Medulla oblongata (tissue), 1 donor: Measurements from ENCODE around the gene TMEM132C.

Source experiments
- DNase-seq: peaks from one replicate; pipeline ENCODE4 v3.0.0-alpha.2; 2015; ENCODE audit errors: extremely low spot score

The TMEM132C gene

DNA sequence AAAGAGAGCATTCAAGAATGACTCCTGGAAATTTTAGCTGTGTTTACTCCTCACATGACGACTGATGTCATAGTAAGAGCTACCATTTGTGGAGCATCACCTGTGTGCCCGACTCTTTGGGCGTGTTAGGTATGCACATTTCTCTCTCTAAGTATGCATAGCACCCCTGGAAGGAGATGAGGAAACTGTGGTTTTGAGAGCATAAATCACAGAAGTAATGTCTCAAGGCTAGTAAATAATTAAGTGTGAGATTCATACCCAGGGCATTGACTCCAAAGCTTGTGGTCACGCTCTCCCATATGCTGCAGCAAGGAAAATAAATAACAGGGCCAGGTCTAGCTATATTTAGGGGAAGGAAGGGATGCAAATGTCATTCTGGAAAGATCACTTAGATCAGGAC, 340.7 kb downstream of the TMEM132C start:
- DNase-seq = no peak

DNA sequence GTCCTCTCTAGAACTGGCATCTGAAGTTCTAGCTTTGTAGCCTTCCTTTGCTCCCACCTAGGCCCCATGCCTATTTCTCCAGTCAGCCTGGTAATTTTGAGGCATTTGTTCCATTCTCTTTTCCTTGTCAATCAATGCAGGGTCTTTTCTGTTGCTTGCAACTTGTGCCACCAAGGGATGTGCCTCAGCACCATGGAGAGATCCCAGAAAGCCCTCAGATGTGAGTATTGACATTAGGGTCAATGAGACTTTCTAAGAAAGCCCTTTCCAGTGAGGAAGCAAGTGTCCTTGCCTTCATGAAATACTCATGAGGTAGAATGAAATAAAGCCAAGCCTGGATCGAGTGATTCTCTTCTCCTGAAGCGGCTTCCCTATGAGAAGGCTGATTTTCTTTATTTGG, 342.9 kb downstream of the TMEM132C start:
- no peak for DNase-seq

DNA sequence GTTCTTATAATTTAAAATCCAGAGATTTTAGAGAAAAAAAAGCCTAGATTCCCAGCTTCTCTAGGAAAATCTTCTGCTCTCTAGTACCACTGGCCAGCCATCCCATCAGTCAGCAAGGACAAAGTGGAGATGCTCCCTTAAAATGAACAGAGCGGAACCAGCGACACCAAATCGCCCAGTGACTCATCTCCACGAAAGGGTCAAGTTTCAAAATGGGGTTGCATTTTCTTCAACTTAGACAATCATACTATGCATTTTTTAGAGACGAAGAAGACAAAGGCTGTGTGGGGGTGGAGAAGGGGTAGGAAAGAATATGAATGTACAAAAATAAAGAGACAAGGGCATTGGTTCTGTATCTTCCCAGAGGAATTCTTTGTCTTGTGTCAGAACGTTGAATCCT, 344.8 kb downstream of the TMEM132C start:
- DNase-seq = no peak

DNA sequence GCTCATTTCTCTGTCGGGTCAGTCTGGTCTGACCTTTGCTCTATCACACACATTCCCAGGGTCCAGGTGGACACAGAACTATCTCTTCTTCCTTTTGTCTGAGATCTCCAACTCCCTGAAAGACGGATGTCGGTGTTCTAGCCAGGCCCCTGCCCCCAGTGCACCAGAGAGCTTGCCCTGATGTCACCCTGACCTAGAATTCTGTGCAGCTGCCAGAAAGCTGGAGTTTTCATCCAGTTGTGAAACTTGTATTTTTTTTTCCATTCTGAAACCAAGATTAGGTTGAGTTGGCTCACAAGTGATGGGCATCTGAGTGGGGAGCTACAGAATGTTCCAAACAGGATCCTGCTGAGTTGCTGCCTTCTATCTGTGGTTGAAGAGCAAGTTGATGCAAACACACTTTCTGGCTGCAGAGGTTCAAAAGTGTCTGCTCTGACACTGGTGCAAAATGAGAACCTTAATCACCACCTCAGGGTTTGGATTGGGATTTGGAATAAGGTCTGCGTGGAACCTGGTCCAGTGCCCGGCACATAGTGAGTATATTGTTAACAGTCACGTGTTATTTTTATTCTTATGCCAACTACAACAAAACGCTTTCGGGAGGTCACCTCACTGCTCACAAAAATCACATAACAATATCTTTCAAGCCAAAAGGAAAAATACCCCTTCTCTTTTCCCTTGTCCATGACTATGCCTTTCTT, 345.3 kb downstream of the TMEM132C start:
- no peak for DNase-seq

DNA sequence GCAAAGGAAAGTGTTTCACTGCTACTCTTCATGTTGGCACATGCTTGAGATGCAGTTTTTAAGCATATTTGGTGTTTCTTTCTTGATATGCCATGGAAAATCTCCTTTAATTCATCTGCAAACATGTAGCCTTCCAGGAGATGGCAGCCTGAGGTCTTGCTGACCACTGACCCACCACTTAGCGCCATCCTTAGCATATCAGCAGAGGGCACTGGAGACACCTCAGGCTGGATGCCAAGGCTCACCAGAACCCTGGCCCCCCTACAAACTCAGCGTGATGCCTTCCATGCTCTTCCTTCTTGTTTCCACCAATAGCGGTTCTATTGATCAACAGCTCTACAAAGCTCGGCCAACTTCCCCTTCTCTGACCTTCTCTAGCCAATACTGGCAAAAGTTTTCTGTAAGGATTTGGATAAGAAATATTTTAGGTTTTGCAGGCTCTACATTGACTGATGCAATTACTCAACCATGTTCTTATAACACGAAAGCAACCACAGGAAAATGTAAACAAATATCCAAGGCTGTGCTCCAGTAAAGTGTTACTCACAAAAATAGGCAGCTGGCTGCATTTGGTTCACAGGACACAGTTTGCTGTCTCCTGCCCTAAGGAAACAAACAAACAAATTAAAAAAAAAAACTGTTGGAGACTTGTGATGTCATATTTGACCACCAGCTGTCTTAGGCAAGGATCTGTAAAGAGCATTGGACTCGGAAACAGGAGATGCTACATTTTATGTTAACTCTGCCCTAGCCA, 347.0 kb downstream of the TMEM132C start:
- no peak for DNase-seq

DNA sequence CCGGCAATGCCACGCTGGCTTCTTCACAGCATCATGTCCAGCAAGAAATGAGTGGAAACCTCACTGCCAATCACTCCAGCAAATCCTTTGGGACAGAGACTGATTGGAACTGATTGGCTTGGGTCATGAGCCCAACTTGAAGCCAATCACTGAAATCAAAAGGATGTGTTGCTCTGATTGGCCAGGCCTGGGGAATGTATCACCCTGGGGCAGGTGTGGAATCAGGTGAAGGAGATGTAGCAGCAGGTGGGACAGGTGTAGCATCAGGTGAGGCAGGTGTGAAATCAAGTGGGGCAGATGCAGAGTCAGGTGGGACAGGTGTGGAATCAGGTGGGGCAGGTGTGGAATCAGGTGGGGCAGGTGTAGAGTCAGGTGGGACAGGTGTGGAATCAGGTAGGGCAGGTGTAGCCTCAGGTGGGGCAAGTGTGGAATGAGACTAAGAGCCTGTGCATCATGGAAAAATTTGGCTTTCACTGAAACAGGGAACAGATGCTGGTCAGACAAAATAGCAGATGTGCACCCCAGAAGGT, 350.4 kb downstream of the TMEM132C start:
- no peak for DNase-seq

DNA sequence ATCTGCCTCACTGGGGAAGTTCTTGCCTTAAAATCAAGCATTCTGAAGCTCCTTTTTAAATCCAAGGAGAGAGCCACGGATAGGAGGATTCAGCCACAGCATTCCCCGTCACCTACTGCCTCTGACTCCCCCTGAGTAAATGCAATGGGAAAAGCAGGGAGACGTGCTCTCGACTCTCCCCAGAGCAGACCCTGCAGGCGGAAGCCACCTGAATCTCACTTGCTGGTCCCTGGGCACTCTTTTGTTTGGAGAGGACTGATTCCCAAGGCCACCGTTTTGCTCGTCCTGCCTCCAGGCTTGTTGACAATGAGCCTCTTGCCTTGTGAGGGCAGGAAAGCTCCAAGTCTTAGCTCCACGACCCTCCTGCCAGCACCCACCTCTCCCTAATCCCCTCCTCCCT, 352.3 kb downstream of the TMEM132C start:
- no peak for DNase-seq

DNA sequence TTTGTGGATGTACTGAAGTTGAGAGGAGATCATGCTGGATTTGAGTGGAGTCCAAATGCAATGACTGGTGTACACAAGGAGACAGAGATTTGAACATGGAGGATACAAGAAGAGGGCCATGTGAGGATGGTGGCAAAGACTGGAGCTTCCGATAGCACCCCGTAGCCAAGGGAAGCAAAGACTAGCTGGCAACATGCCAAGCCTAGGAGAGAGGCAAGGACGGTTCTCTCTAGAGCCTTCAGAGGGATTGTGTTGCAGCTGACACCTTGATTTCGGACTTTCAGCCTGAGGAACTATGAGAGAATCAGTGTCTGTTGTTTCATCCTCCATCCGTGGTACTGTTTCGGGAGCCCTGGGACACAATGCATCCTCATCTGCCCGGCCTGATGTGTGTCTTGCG, 354.3 kb downstream of the TMEM132C start:
- DNase-seq = no peak

DNA sequence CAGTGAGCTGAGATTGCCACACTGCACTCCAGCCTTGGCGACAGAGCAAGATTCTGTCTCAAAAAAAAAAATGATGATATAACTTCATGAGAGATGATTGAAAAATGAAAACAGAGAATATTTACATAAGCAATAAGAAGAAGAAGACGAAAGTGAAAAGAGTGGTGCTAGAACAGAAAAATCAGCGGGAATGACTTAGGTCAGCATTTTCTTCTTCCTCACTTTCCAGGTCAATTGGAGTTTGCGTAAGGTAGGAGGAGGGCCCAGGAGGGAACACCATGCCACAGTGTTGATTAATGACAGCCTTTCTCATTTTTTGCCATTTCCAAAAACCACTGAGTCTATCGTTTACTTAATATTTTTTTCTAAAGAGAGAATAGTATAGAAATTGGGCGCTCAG, 356.8 kb downstream of the TMEM132C start:
- DNase-seq = no peak

DNA sequence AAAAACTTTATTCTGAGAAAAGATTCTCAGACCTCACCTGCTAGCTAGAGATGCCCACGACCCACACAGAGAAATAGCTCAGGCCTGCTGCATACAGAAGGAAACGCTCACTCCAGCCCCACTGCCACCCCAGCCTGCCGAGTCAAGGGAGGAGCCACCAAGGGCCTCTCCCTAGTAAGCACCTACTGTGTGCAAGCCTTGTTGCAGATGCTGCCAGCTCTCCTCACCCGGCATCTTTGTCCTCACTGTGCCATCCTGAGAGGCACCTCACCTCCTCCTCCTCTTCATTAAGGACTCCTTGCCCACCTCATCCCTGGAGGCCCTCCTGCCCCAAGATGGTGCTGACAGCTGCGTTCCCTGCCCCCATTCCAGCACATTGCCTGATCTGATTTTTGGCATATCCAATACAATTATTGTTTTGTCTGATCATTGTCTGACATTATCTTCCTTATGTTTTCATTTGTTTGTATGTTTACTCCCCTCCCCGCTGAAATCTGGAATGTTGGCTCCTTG, 359.9 kb downstream of the TMEM132C start:
- DNase-seq = no peak

DNA sequence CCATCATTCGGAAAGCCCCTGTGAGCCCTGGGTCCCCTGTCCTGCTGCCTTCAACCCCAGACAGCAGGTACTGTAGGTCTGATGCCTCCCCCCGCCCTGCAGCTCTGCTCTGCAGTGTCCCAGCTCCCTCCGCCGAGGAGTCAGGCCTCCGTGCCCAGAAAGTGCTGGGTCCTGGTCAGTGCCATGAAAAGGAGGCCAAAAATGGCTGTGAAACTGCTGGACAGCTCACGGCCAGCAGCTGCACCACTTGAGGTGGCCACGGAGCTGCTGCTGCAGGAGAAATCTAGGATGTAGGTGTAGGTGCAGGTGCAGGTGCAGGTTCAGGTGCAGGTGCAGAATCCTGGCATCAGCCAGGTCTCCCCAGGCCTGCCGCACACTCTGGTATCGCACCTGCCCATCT, 360.7 kb downstream of the TMEM132C start:
- DNase-seq = no peak

DNA sequence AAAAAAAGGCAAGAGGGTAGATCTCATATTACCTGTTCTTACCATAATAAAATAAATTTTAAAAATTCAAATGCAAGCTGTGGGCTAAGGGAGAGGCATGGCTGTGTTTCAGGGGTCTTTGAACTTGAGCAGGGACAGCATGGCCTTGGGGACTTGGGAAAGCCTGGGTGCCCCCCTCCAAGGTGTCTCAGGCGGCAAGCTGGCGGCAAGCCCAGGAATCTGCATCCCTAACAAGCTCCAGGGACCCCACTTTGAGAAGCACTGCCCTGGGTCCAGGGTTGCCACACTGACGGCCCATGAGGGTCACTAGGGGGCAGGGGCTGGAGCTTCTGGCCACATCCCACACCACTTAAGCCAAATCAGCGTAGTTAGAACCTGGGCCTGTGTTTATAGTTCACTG, 363.0 kb downstream of the TMEM132C start:
- DNase-seq = no peak

DNA sequence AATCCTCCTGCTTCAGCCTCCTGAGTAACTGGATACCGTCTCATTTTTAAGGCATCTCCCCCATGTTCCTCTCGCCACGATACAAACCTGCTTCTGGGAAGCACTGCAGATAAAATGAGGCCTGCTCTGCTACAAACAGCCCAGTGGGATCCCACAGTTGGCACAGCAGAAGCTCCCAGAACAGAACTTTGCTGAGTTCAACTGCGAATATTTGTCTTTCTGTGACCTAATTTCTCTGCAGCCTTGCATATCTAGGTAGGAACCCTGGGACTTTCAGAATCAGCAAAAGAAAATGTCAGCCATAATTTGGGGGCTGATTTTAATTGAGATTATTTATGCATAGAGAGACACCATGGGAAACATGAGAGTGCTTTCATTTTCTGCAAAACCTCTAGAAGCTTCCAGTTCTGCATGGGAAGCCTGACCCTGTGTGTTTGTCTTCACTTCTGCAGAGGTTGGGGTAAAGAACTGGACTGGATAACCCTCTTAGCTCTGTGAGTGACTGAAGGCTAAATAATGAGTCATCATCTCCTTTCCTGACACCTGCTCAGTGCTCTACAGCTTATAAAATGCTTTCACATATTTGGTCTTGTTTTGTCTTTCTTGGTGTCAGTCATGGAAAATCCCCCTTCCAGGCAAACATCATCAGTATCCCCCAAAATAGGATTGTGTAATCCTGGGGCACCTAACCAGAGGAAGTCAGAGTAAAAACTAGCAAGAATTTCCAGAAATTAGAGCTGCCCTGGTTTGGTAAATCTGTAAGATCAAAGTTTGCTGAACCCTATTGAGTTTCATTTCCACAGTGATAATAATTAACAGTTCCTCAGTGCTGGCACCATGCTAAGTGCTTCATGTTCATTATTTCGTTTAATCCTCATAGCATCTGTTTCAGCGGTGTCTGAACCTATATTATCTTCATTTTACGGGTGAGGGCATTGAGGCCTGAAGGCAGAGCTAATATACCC, 371.0 kb downstream of the TMEM132C start:
- DNase-seq = no peak

DNA sequence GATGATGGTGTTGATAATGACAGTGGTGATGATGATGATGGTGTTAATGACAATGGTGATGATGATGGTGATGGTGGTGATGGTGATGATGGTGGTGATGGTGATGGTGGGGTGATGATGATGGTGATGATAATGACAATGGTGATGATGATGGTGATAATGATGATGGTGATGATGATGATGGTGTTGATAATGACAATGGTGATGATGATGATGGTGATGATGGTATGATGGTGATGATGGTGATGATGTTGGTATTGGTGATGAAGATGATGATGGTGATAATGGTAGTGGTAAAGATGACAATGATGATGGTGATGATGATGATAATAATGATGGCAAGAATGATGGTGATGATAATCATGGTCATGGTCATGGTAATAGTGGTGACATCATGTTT, 372.1 kb downstream of the TMEM132C start:
- no peak for DNase-seq

DNA sequence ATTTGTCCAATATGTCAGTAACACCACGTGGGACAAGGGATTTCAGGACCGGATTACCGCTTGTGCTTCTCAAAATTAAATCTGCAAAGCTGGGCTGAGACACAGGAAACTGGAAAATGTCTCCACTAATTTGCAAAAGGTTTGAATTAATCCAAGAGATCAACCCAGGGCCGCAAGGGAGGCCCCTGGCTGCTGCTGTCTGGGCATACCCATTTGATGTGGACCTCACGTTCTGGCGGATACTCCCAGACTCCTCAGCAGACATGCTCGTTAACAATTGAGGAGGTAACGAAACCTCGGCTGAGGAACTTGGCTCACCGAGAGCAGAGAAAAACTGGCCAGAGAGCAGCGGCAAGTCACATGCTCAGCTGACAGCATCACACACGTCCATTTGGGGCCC, 376.2 kb downstream of the TMEM132C start:
- DNase-seq = no peak

DNA sequence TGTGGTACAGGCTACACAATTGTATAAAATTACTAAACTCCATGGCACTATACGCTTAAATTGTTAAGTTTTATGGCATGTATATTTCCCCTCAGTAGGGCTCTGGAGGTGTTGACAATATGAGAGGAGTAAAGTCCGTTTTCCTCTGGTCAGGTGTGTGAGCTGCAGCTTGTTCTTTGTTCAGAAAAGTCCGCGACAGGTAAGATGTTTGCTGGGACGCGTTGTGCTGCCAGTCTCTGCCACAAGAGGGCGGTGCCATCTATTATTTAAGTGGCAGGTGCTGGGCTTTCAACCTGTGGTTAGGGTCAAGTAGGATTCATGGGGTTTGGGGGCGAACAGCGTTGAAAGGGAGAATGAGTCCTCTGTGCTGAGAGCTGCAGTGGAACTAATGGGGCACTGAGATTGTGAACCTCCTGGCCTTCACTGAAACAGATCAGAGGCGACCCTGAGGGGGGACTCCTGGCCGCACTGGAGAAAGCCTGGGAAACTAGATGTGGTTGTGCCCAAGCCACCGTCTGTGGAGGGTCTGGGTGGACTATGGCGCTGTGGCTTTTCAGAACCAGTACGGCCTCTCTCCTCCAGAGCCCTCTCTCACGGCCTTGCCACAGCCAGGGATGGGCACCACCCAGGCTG, 377.8 kb downstream of the TMEM132C start:
- DNase-seq = no peak

DNA sequence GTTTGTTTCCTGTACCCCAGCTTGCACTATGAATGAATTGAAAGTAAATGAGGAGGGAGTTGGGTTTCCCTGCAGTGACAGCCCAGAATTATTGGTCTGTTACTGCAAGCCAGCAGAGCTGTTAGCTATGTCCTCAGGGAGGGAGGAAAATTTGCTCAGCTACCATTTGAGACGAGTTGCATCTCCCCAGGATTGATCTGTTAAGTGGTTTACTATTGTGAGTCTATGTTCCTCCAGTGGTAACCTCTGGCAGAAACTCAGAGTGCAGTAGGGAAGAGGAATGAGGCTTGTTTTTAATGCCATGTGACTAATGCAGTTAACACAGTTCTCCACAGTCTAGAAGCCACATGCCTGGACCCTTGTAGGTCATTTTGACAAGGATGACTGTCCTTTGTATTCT, 382.9 kb downstream of the TMEM132C start:
- DNase-seq = no peak

DNA sequence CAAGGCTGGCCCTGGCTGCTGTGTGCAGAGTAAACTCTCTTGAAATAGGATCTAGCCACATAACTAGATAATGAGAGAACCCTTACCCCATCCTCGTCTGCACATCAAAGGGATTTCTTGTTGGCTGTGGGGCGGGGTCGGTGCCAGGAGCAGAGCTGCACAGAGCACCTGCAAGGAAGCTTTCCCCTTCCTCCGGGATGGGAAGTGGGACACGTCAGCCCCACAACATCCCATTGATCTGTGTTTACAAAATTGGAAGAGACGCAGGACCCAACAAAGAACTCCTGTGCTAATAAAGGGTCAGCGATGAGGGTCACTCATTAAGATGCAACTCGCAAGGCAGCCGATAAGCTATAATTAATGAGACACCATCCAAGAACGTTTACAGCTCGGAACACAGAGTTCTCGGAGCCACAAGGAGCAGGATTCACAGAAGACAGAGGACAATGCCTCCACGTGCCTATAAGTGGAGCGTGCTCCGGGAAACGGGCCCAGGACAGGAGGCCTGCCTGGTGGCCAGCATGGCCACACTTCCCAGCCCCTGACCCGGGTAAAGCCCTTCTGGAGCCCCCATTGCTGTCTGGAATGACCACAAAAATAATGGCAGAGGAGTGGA, 385.3 kb downstream of the TMEM132C start:
- peak; percentile 57 for DNase-seq

DNA sequence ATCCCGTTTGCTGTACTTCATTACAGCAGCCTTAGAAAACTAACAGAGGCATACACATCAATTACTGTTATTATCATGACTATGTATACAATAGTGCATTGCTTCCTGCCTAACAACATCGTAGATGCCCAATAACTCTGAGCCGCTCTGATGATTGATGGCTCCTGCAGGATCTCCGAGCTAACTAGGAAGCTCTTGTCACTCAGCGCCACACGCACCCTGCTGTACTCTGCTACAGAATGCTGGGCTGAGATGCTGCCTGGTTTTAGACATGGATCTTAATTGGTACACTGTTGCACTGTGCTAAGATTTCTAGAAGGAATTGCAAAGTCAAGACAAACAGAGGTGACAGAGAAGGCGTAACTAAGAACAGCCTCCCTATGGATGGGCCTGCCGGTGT, 387.5 kb downstream of the TMEM132C start:
- no peak for DNase-seq

DNA sequence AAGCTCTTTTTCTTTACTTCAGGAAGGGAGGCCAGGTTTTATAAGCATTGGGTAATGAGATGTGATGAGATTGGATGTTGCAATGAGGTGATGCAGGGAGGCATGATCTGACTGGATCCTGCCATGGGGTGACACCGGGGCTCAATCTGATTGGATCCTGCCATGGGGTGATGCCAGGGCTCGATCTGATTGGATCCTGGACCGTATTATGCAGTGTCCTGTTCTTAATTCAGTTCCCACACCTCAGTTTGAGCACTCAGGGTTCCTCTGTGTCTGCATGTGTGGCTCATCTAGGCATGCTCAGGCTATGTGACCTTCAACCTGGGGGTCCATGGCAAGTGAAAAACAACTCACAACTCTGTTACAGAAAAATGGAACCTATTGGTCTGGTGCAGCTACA, 390.4 kb downstream of the TMEM132C start:
- no peak for DNase-seq
